Measurements from ENCODE around the gene LMO1.

Gene LMO1

DNA sequence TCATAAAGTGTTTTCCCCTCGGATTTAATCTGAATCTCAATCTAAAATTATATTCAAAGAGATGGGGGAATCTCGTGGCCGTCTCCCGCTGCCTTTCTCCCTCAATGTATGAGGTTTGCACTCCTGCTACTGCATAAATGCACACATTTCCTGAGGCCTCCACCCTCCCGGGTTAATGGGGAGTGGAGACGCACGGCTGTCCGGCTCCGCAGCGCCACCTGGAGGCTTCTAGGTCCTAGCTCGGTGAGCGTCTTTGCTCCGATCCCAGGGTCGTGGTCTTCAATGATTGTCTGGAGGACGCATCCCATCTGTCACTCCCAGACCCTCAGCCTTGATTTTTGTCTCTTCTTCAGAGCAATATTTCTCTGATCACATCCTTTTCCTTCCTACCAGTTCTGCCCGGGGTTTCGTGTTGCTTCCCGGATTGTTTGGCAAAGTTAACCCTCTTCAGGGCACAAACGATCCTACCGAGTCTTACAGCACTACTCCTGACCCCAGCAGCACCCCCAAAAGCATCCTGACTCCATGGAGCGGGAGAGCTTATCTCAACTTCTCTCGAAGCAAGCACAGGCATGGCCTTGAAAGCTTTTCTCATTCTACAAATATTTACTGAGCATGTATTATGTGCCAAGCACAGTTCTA lies at the start of gene LMO1:
Gene LMO1, minus strand, starts transcription at position 110 of the 642 bp plus-strand sequence. CDS start 516 bp downstream, outside the sequence.
- peak; percentile 47 for DNase-seq (ENCODE audit: low read depth)

- no peak for DNase-seq (ENCODE audit: low read depth)
Observed at GRCh38 chr11:8312986-8313385, 49.3 kb upstream of the LMO1 start.

DNA sequence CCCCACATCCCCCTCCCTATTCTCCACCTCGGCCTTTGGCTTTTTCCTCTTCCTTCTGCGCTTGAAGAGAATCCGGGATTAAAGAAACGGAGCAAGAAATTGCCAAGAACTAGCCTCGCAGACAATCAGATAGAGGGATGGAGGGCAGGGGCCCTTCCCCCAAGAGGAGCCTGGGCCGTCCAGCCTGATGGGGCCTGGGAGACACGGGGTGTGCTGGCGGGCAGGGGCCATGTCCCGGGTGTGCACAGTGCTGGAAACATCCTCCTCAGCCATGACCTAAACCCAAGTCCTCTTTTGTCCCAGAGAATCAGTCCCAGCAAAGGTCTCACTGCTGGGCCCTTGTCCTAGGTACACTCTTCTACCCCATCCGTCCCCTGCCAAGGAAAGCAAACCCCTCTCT lies 47.7 kb upstream of the LMO1 start:
- no peak for DNase-seq (ENCODE audit: low read depth)

GRCh38 chr11:8310743-8311298 lies 47.1 kb upstream of the LMO1 start:
- no peak for DNase-seq (ENCODE audit: low read depth)

DNA sequence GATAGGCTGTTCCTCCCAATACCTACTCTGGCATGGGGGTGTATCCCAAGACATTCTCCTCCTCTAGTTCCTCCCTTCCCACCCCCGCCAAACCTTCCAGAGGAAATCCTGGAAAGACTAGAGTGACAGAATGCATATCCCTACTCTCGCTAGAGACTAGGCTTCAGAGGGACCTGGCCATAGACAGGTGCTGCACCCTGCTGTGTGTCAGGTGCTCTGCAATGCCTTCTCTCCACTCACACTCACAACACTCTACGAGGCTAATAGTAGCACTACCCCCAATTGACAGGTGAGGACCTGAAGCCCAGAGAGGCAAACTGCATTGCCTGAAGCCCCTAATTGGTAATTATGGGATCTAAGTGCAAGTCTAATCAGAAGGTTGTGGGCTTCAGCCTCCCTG lies 46.2 kb upstream of the LMO1 start:
- no peak for DNase-seq (ENCODE audit: low read depth)

GRCh38 chr11:8309311-8309710 lies 45.6 kb upstream of the LMO1 start:
- no peak for DNase-seq (ENCODE audit: low read depth)

DNA sequence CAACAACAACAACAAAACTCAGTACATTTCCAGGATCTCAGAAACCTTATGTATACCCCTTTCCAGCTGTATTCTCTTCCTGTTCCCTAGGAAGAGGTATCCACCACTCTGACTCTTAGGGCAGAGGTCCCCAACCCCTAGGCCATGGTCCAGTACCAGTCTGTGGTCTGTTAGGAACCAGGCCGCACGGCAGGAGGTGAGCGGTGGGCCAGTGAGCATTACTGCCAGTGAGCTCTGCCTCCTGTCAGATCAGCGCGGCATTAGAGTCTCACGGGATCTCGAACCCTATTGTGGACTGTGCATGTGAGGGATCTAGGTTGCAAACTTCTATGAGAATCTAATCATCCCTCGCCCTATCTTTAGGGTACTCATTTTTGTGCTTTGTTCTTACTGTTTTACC lies 43.9 kb upstream of the LMO1 start:
- DNase-seq (ENCODE audit: low read depth): no peak

DNA sequence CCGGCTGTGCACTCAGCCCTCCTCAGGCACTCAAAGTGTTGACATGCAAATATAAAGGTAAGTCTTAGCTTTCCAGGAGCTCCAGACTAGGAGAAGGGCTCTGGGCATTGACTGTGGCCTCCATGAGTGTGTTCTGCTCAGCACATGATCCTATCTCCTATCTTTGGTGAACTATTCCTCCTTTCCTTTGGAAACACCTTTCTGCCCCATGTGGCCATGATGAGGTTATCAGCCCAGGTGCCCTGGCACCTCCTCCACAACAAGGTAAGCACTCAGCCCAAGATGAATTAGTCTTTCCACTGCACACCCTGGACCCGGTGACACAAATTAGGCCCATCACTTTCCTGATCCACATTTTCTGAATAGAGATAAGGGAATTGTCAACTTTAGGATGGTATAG lies 37.9 kb upstream of the LMO1 start:
- DNase-seq (ENCODE audit: low read depth): no peak

DNA sequence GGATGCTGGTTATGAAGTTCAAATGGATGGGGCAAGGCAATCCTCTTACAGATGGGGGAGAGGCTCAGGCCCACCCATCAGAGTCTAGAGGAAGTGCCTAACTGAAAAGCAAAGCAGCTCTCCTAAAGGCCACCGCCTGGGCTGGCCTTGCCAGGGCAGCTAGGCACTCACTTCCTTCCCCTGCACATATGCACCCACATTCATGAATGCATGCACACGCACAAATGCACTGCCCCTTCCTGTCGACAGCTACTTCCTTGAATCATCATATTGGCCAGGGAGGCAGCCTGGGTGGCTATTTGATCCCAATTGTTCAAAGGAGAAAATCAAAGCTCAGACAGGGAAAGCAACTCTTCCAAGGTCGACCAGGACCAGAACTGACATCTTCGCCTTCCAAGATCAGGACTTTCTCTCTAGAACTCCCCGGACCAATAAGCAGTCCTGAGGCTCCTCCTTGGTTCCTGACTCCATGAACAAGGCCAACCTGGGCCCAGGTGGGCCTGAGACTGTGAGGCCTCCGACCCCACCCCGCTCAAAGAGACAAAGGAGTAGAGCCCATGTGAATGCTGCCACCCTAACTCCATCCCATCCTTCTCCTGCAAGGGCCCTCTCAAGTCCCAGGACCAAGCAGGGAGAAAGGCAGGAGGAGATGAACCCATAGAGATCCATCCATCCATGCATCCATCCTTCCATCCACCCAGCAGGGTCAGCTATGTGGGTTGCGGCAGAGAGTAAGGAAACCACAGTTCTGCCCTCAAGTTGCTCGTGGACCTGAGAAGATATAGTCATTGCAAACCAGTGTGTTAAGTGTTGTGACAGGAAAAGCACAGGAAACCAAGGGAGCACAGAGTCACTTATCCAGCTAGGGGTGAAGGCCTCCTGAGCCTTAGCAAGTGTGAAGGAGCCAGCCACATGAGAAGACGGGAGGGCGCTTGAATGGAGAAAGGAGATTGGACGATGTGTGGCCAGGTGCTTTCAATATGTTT lies 35.4 kb upstream of the LMO1 start:
- DNase-seq (ENCODE audit: low read depth): no peak

DNA sequence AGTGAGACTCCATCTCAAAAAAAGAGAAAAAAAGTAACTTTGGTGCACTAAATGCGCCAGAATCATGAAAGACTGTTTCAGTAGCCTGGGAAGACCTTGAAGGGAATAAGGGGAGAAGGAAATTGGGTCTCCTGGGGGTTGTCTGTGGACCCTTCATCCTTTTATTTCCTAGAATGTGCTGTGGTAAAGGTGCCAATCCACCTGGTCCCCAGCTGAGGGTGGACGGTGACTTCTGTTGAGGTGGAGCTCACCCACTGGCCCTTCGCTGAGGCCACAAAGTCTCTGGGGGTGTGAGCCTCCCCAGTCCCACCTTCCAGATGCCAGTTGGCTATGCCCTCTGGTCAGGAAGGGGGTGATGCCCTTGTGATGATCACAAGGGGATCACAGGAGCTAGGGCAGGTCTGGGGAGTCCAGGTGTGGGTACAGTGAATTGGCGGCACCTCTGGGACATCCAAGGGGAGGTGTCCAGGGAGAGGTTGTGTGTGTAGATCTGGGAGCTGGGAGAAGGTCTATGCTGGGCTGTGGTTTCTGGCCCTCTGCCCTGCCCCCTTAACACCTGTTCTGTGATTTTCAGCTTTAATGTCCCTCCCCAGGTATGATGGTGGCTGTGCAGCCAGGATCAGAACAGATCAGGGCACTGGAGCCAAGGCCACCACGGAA lies 34.2 kb upstream of the LMO1 start:
- DNase-seq (ENCODE audit: low read depth): no peak

DNA sequence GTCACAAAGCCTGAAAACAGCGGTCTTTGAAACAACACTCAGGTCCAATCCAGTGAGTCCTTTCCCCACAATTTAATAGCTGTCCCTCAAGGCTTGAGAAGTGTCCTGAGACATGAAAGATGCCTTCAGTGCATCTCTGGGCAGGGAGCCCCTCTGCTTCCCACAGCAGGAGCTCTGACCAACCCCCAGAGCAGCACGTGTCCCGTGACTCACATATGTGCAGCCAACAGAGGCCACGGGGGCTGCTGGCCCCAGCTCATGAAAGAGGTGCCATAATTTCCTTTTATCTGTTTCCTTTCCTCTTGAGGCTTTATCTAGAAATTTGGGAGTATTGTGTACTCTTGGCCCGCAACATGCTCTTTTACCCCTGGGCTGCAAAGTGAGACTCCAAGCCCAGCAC lies 33.2 kb upstream of the LMO1 start:
- DNase-seq (ENCODE audit: low read depth): no peak

GRCh38 chr11:8296038-8296649 lies 32.5 kb upstream of the LMO1 start:
- no peak for DNase-seq (ENCODE audit: low read depth)

GRCh38 chr11:8294251-8294935 lies 30.7 kb upstream of the LMO1 start:
- DNase-seq (ENCODE audit: low read depth): no peak

- no peak for DNase-seq (ENCODE audit: low read depth)
Observed at GRCh38 chr11:8293171-8293570, 29.5 kb upstream of the LMO1 start.

DNA sequence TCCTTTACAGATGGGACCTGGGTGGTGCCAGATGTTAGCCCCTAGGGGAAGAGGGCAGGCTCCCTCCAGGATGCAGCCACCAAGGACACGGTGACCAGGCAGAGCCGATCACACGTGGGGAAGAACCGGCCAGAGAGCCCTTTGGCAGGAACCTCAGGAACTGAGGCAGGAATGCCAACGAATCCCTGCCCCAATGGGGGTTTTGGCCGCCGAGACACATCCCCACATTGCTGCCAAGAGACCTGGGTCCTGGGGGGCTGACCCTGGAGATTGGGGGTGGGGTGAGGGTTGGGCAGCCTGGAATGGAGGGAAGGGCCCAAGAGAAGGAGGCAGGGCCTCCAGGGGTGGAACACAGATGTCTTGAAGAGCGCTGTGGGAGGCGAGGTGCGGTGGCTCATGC lies 28.7 kb upstream of the LMO1 start:
- no peak for DNase-seq (ENCODE audit: low read depth)

DNA sequence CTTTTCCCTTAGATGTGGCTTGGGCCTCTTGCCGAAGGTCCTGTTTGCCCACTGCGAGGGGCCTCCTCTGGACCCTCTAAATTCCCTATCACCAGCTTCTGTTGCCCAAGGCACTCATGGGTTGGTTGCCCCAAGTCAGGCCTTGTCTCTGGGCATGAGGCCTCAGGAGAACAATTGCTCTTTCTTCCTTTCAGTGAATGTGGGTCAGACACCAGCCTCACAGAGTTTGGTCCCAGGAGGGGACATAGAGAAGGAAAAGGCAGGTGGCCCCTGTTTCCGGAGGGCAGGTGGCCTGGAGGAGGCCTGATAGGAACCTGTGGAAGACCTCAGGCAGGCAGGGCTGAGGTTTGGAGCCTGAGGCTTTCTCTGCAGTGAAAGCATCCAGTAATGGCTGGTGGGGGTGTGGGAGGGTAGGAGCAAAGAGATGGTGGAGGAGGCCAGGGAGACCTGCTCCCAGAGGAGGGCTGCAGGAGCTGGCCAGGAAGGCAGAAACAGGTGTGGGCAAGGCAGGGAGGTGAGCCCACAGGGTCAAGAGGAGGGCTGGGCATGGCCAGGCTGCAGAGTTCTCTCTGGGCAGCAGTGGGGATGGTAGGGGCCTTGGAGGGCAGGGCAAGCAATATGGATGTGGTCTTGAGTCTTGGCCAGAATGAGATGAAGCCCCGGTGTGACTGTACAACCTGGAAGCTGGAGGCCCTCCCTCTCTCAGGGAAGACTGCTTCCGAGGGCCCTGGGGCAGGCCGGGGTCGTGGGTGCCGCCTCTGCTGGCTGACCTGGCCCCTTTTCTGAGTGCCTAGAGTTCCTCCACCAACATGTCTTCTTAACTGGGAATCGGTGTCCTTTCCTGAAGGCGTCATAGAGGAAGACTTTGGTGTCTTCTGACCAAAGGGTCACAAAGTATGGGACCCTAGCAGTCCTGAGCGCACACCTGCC lies 28.0 kb upstream of the LMO1 start:
- DNase-seq (ENCODE audit: low read depth): no peak

DNA sequence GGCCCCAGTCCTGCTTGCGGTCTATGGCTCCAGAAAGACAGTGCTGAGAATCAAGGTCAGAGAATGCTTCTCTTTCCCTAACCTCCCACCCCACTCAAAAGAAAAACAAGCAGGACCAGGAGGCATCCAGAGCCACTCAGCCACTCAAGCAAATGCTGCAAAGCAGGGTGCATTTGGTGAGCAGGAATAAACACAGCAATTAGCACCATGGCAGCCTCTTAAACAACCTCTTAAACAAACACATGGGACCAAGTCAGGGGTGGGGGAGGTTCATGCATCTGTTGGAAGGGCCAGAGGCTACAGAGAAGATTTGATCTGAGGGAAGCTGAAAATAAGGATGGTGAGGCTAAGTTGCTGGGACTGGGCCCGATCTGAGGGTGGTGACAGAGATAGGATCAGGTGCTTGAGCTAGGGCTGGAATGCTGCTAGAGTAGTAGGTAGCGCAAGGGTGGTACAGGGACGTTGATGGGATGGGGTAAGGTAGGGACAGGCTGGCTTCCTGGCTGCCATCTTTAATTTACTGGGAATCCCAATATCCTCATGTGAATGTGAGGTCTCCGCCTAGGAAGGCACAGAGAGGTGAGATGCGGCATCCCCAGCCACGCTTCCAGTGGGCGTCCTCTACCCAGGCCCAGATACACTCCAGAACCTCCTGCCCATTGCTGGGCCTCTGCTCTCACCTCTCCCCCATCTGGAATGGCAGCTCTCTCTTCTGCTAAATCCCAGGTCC lies 26.6 kb upstream of the LMO1 start:
- DNase-seq (ENCODE audit: low read depth): no peak

GRCh38 chr11:8289492-8289918 lies 25.8 kb upstream of the LMO1 start:
- no peak for DNase-seq (ENCODE audit: low read depth)

- DNase-seq (ENCODE audit: low read depth): no peak
Observed at GRCh38 chr11:8288824-8289491, 25.3 kb upstream of the LMO1 start.

Measured in activated T-helper 9 cell treated with anti-CD3 and anti-CD28 coated beads, Interleukin-2, amount 50 U/mL, for 16 hours (primary cell).